GM12875 (cell line): Measurements from ENCODE around the gene ECE2.
A peak's percentile ranks its signal among the peaks of the same experiment; 100 is the strongest.

Source experiments
- H3K4me3 ChIP-seq: one replicate; pipeline ENCODE4 v1.5.1; 2011; ENCODE audit warnings: low read depth, low read length, control low read depth
- CTCF ChIP-seq: IDR thresholded peaks from 2 replicates; pipeline ENCODE4 v1.5.1; 2011; ENCODE audit warnings: low read depth, mild to moderate bottlenecking, control low read depth, inconsistent platforms, low read length, moderate library complexity, borderline replicate concordance; ENCODE audit not compliant: insufficient read depth

Gene ECE2

GRCh38 chr3:184240384-184241140 is 35.3 kb upstream of the ECE2 start:
- no peak overlapping the region for H3K4me3 ChIP-seq
- no peak for TF ChIP-seq CTCF

GRCh38 chr3:184241141-184241446 is 34.7 kb upstream of the ECE2 start:
- H3K4me3 ChIP-seq = no peak overlapping the region
- no peak for TF ChIP-seq CTCF

- no peak overlapping the region for H3K4me3 ChIP-seq
- TF ChIP-seq CTCF = peak; percentile 48; the same call in 1 of the 2 replicates
Measured at GRCh38 chr3:184241447-184242296, 34.1 kb upstream of the ECE2 start.

- H3K4me3 ChIP-seq = no peak overlapping the region
- TF ChIP-seq CTCF = no peak
Measured at GRCh38 chr3:184242297-184242685, 33.5 kb upstream of the ECE2 start.

- TF ChIP-seq CTCF = no peak
- H3K4me3 ChIP-seq = peak within 1 kb of the TSS; percentile 88
Measured at GRCh38 chr3:184248454-184249411, 27.1 kb upstream of the ECE2 start, which contains the start of gene ALG3. Gene ALG3, minus strand, starts transcription at chr3:184248962. Its CDS starts 22 bp downstream, at chr3:184248940.

- TF ChIP-seq CTCF = no peak
- peak within 1 kb of the TSS; percentile 88 for H3K4me3 ChIP-seq
Measured at GRCh38 chr3:184249412-184250166, 26.2 kb upstream of the ECE2 start, which contains the start of gene EEF1AKMT4. Gene EEF1AKMT4, plus strand, starts transcription at chr3:184249672. Its CDS starts 23 bp downstream, at chr3:184249695.
